GM12878 (cell line): ENCODE measurements around the gene AKAP13.

Experiments used
- HDAC6 ChIP-seq: fragments of 200-600 bp; sonication (generic); IDR thresholded peaks from one replicate; pipeline ENCODE4 v1.8.0; 2017; ENCODE audit warnings: antibody characterized with exemption; ENCODE audit not compliant: unreplicated experiment
- MYC ChIP-seq: IDR thresholded peaks from 2 replicates; pipeline ENCODE4 v1.6.1; 2011; ENCODE audit warnings: mild to moderate bottlenecking, low read length, moderate library complexity, inconsistent platforms; ENCODE audit not compliant: insufficient read depth, insufficient replicate concordance, insufficient read length, severe bottlenecking
- NRF1 ChIP-seq: conservative IDR thresholded peaks from 2 replicates; pipeline ENCODE4 v1.6.1; 2011; ENCODE audit warnings: mild to moderate bottlenecking, low read depth, low read length, improper control_type of control experiment

- TF ChIP-seq HDAC6: no peak
- TF ChIP-seq MYC: no peak
- no peak for TF ChIP-seq NRF1
Measured at GRCh38 chr15:85555875-85556617, 175.6 kb downstream of the AKAP13 start.
